RKO (cell line): ENCODE results near the gene C19orf85.
"Not testable (repeated sequence)": the region's sequence is repeated elsewhere in the genome, so short reads cannot be mapped to it uniquely, and the experiment has no call there.

Experiments used
- DNase-seq: peaks from one replicate; pipeline ENCODE4 v3.0.0-alpha.2; 2016; ENCODE audit warnings: low spot score

C19orf85 gene

GRCh38 chr19:55457683-55458457 lies 6.7 kb downstream of the C19orf85 start:
- no peak for DNase-seq

- no peak for DNase-seq
Measured at GRCh38 chr19:55456347-55456746, 8.2 kb downstream of the C19orf85 start.

GRCh38 chr19:55455576-55456235 lies 8.8 kb downstream of the C19orf85 start:
- no peak for DNase-seq

GRCh38 chr19:55454787-55455243 lies 9.7 kb downstream of the C19orf85 start:
- peak; percentile 57 for DNase-seq

- DNase-seq: no peak
Measured at GRCh38 chr19:55453511-55454260, 10.9 kb downstream of the C19orf85 start.

- DNase-seq: peak; percentile 73
Measured at GRCh38 chr19:55452749-55453346, 11.7 kb downstream of the C19orf85 start.

GRCh38 chr19:55451965-55452748 lies 12.4 kb downstream of the C19orf85 start:
- DNase-seq: no peak

GRCh38 chr19:55451163-55451964 lies 13.2 kb downstream of the C19orf85 start:
- no peak for DNase-seq

GRCh38 chr19:55449469-55449868 lies 15.1 kb downstream of the C19orf85 start:
- DNase-seq: no peak

- DNase-seq: not testable (repeated sequence)
Measured at GRCh38 chr19:55448175-55448490, 16.4 kb downstream of the C19orf85 start.

GRCh38 chr19:55447421-55448174 lies 17.0 kb downstream of the C19orf85 start:
- DNase-seq: peak; percentile 54

GRCh38 chr19:55446060-55446459 lies 18.5 kb downstream of the C19orf85 start:
- DNase-seq: no peak

GRCh38 chr19:55444646-55445045 lies 19.9 kb downstream of the C19orf85 start:
- no peak for DNase-seq

GRCh38 chr19:55443824-55444480 lies 20.6 kb downstream of the C19orf85 start:
- DNase-seq: no peak

- no peak for DNase-seq
Measured at GRCh38 chr19:55443045-55443823, 21.3 kb downstream of the C19orf85 start, which contains the start of gene SHISA7. Gene SHISA7, minus strand, starts transcription at chr19:55443300. Its CDS starts 437 bp downstream, at chr19:55442863.

- DNase-seq: no peak
Measured at GRCh38 chr19:55442372-55442961, 22.1 kb downstream of the C19orf85 start.

- no peak for DNase-seq
Measured at GRCh38 chr19:55441692-55442321, 22.7 kb downstream of the C19orf85 start.

GRCh38 chr19:55441319-55441691 lies 23.2 kb downstream of the C19orf85 start:
- DNase-seq: no peak
